UCSD-AML1 (cell line): ENCODE results near the gene NRAP.

Experiments used
- DNase-seq: peaks from one replicate; lab custom pipeline; 2025; ENCODE audit not compliant: unreplicated experiment; lab: John Stamatoyannopoulos, UW

NRAP gene

GRCh38 chr10:113641702-113642101 is 22.1 kb downstream of the NRAP start:
- no peak for DNase-seq

- no peak for DNase-seq
Observed at GRCh38 chr10:113639966-113640365, 23.9 kb downstream of the NRAP start.

- no peak for DNase-seq
Observed at GRCh38 chr10:113631684-113632367, 32.0 kb downstream of the NRAP start.

- no peak for DNase-seq
Observed at GRCh38 chr10:113630929-113631533, 32.8 kb downstream of the NRAP start.

GRCh38 chr10:113628607-113629153 is 35.2 kb downstream of the NRAP start:
- no peak for DNase-seq

- no peak for DNase-seq
Observed at GRCh38 chr10:113627836-113628235, 36.0 kb downstream of the NRAP start.

- DNase-seq = no peak
Observed at GRCh38 chr10:113626809-113627355, 37.0 kb downstream of the NRAP start.

- no peak for DNase-seq
Observed at GRCh38 chr10:113625461-113626186, 38.2 kb downstream of the NRAP start.

GRCh38 chr10:113622831-113623230 is 41.0 kb downstream of the NRAP start:
- no peak for DNase-seq

GRCh38 chr10:113621799-113622198 is 42.0 kb downstream of the NRAP start:
- no peak for DNase-seq

GRCh38 chr10:113620936-113621335 is 42.9 kb downstream of the NRAP start:
- no peak for DNase-seq

GRCh38 chr10:113620511-113620910 is 43.3 kb downstream of the NRAP start:
- DNase-seq = no peak

GRCh38 chr10:113619401-113619800 is 44.4 kb downstream of the NRAP start:
- no peak for DNase-seq

- no peak for DNase-seq
Observed at GRCh38 chr10:113618338-113618737, 45.5 kb downstream of the NRAP start.

- no peak for DNase-seq
Observed at GRCh38 chr10:113617086-113617485, 46.8 kb downstream of the NRAP start.

GRCh38 chr10:113616244-113617074 is 47.4 kb downstream of the NRAP start:
- no peak for DNase-seq

GRCh38 chr10:113613977-113614690 is 49.7 kb downstream of the NRAP start:
- DNase-seq = no peak

GRCh38 chr10:113613427-113613826 is 50.4 kb downstream of the NRAP start:
- DNase-seq = no peak

- DNase-seq = no peak
Observed at GRCh38 chr10:113612154-113612553, 51.7 kb downstream of the NRAP start.
